Posterior vena cava (tissue), 2 donors: ENCODE measurements around the gene HDHD5. TPM values are rescaled to one million over a fixed set of nuclear protein-coding genes. Genes with fewer than 3 reads are reported as not detected.

ENCODE experiments used
- DNase-seq: peaks from one replicate; pipeline ENCODE4 v3.0.0-alpha.2; 2020; ENCODE audit warnings: low spot score
- intact Hi-C, 2 donors: fragments of 100-400 bp; cut with DNase I; formaldehyde crosslinking; loops; one replicate each; pipeline versions ENCODE4 v1.14.1 to v1.14.2; 2022 to 2023
- total RNA-seq, 2 donors: library from RNA; stranded (reverse); fragmentation: NEBNext Ultra II Directional; extraction: Animal tissue kit (Norgen Biotek cat#: 25700); gene quantifications; one replicate each; pipeline ENCODE4 v1.2.1, GENCODE V29; 2021
- donor health status: DM: yes; HTN: yes; CAD: no.
- donor health status: DM: yes; HTN: yes; CAD: no.

The HDHD5 gene
- total RNA-seq, 2 donors from 2014 or later, result 19.6 to 19.9 TPM

- intact Hi-C loops, result no loop called here
- peak; percentile 62 for DNase-seq
Measured at GRCh38 chr22:17131686-17132085, 27.4 kb downstream of the HDHD5 start.

GRCh38 chr22:17130199-17130598, 28.9 kb downstream of the HDHD5 start:
- intact Hi-C loops, result no loop called here
- DNase-seq, result no peak

GRCh38 chr22:17121233-17122195, 37.6 kb downstream of the HDHD5 start, which contains the start of gene TMEM121B:
Gene TMEM121B (minus strand): TSS chr22:17121360. CDS start chr22:17121127, 233 bp downstream.
- DNase-seq, result peak; percentile 91
- intact Hi-C loops, result no loop called here

- DNase-seq, result no peak
- intact Hi-C loops, result no loop called here
Measured at GRCh38 chr22:17120711-17121232, 38.3 kb downstream of the HDHD5 start.

GRCh38 chr22:17120281-17120680, 38.8 kb downstream of the HDHD5 start:
- peak; percentile 88 for DNase-seq
- intact Hi-C loops, result no loop called here

- intact Hi-C loops, result no loop called here
- no peak for DNase-seq
Measured at GRCh38 chr22:17119481-17120202, 39.4 kb downstream of the HDHD5 start.

GRCh38 chr22:17118342-17118741, 40.7 kb downstream of the HDHD5 start:
- DNase-seq, result no peak
- intact Hi-C loops, result no loop called here

GRCh38 chr22:17117890-17118289, 41.2 kb downstream of the HDHD5 start:
- intact Hi-C loops, result no loop called here
- no peak for DNase-seq

GRCh38 chr22:17117400-17117799, 41.7 kb downstream of the HDHD5 start:
- intact Hi-C loops, result no loop called here
- peak; percentile 70 for DNase-seq

- intact Hi-C loops, result no loop called here
- no peak for DNase-seq
Measured at GRCh38 chr22:17116572-17117330, 42.3 kb downstream of the HDHD5 start.

- intact Hi-C loops, result no loop called here
- no peak for DNase-seq
Measured at GRCh38 chr22:17115945-17116565, 43.0 kb downstream of the HDHD5 start.

GRCh38 chr22:17115236-17115635, 43.8 kb downstream of the HDHD5 start:
- DNase-seq, result peak; percentile 40

GRCh38 chr22:17114898-17115235, 44.2 kb downstream of the HDHD5 start:
- DNase-seq, result no peak
- intact Hi-C loops, result no loop called here

More at GRCh38 chr22:17115236-17115635, 43.8 kb downstream of the HDHD5 start:
- intact Hi-C loops, result no loop called here

- peak; percentile 68 for DNase-seq
- intact Hi-C loops, result no loop called here
Measured at GRCh38 chr22:17114173-17114897, 44.7 kb downstream of the HDHD5 start.

GRCh38 chr22:17113600-17113999, 45.5 kb downstream of the HDHD5 start:
- intact Hi-C loops, result no loop called here
- peak; percentile 61 for DNase-seq

GRCh38 chr22:17112491-17113042, 46.5 kb downstream of the HDHD5 start:
- intact Hi-C loops, result no loop called here
- peak; percentile 42 for DNase-seq

- DNase-seq, result peak; percentile 55
Measured at GRCh38 chr22:17110791-17111550, 48.1 kb downstream of the HDHD5 start.

More at GRCh38 chr22:17110791-17111550, 48.1 kb downstream of the HDHD5 start:
- intact Hi-C loops, result no loop called here
